CD4-positive, alpha-beta T cell (primary cell): Measurements from ENCODE around the gene TDRD10. TPM values are rescaled to one million over a fixed set of nuclear protein-coding genes. Genes with fewer than 3 reads are reported as not detected.

Source experiments
- ATAC-seq: fragments of 200-7000 bp; cut with Tn5 transposase; one replicate; pipeline ENCODE4 v1.10.0; 2022; ENCODE audit warnings: mild to moderate bottlenecking; ENCODE audit not compliant: poor library complexity
- CTCF ChIA-PET: fragments of 350-600 bp; sonication (Branson Sonifier 250); formaldehyde crosslinking; loops from one replicate; lab custom pipeline; 2021; ENCODE audit warnings: antibody characterized with exemption, inconsistent platforms; lab: Charles Lee
- POLR2A ChIA-PET: fragments of 350-600 bp; sonication (Branson Sonifier 250); formaldehyde crosslinking; loops from one replicate; lab custom pipeline; 2021; ENCODE audit warnings: antibody characterized with exemption, inconsistent platforms; lab: Charles Lee
- DNase-seq, 14 experiments: peaks; one replicate each; pipeline ENCODE4 v3.0.0-alpha.2; 2013 to 2020; ENCODE audit warnings: mixed read lengths in 2 of 14
- H3K27ac ChIP-seq, 2 donors: one replicate each; pipeline versions ENCODE4 v1.5.1 to v1.7.0; 2013; ENCODE audit warnings: low read length in 2 of 2, low read depth in 1 of 2, mild to moderate bottlenecking in 1 of 2
- H3K27me3 ChIP-seq, 2 experiments: 1 replicate in 1 of 2; 2 replicates in 1 of 2; pipeline versions ENCODE4 v1.6.1 to v1.7.0; 2013; ENCODE audit warnings: low read length in 2 of 2, control low read depth in 1 of 2, mild to moderate bottlenecking in 1 of 2, moderate library complexity in 1 of 2; ENCODE audit not compliant: insufficient read depth in 2 of 2, control insufficient read depth in 1 of 2
- H3K36me3 ChIP-seq: one replicate; pipeline ENCODE4 v1.6.1; 2013; ENCODE audit warnings: low read length, control low read depth; ENCODE audit not compliant: insufficient read depth
- H3K4me1 ChIP-seq: one replicate; pipeline ENCODE4 v1.6.1; 2013; ENCODE audit warnings: low read length, control low read depth; ENCODE audit not compliant: insufficient read depth
- H3K4me3 ChIP-seq: one replicate; pipeline ENCODE4 v1.5.1; 2013; ENCODE audit warnings: mild to moderate bottlenecking, low read length, moderate library complexity
- H3K9me3 ChIP-seq, 2 experiments: 1 replicate in 1 of 2; 2 replicates in 1 of 2; pipeline versions ENCODE4 v1.6.1 to v1.7.0; 2013; ENCODE audit warnings: low read length in 2 of 2, mild to moderate bottlenecking in 2 of 2, control low read depth in 1 of 2, moderate library complexity in 1 of 2; ENCODE audit not compliant: control insufficient read depth in 1 of 2, insufficient read depth in 1 of 2
- H3K27ac Mint-ChIP-seq: one replicate; pipeline ENCODE4 v1.8.0; 2020; ENCODE audit warnings: mixed read lengths
- H3K27me3 Mint-ChIP-seq: one replicate; pipeline ENCODE4 v1.8.0; 2021; ENCODE audit warnings: mixed read lengths
- H3K36me3 Mint-ChIP-seq: one replicate; pipeline ENCODE4 v1.8.0; 2021; ENCODE audit warnings: low read depth, mixed read lengths
- H3K4me1 Mint-ChIP-seq: one replicate; pipeline ENCODE4 v1.8.0; 2021; ENCODE audit warnings: low read depth, mixed read lengths
- H3K4me3 Mint-ChIP-seq: one replicate; pipeline ENCODE4 v1.8.0; 2020; ENCODE audit warnings: mild to moderate bottlenecking, mixed read lengths
- H3K9me3 Mint-ChIP-seq: one replicate; pipeline ENCODE4 v1.8.0; 2020; ENCODE audit warnings: mixed read lengths
- CTCF ChIP-seq: fragments of 200-600 bp; IDR thresholded peaks from one replicate; pipeline ENCODE4 v1.8.0; 2022; ENCODE audit warnings: antibody characterized with exemption, mild to moderate bottlenecking
- intact Hi-C, 2 experiments: fragments of 100-400 bp; cut with DNase I in 1 of 2; cut with micrococcal nuclease in 1 of 2; formaldehyde crosslinking; loops; one replicate each; pipeline versions ENCODE4 v1.15.1 to v1.9.0; 2023 to 2025; cut with DNase I, micrococcal nuclease
- total RNA-seq, 174 experiments: library from RNA in 2 of 174; stranded (reverse) in 2 of 174; gene quantifications; one replicate each; pipeline ENCODE4 v1.2.3 and lab custom pipeline; 2021 to 2026

The TDRD10 gene
- total RNA-seq, 2 experiments from 2014 or later = not detected

- Mint-ChIP-seq H3K4me3 (peak overlapping the region; percentile 67), H3K36me3 (peaks cover 57% of the 10 kb centered on the region), H3K27ac (peak overlapping the region; percentile 93), H3K27me3 (no peaks in the 10 kb centered on the region), H3K4me1 (peaks cover 54% of the 10 kb centered on the region), H3K9me3 (no peaks in the 10 kb centered on the region)
- ChIA-PET POLR2A (interaction anchor here (0.6 to 1.3 kb wide), 6 partner anchors 8 to 135 kb away, joined by 3 to 5 read pairs (median 4); partner anchors contain the start of gene IL6R), CTCF (interaction anchor here (1.1 to 2.6 kb wide), 3 partner anchors 18 to 147 kb away, joined by 3 to 9 read pairs (median 3); partner anchors contain the start of gene ADAR)
- Histone ChIP-seq H3K4me1 (peaks cover 67% of the 10 kb centered on the region), H3K27me3 (no peaks in the 10 kb centered on the region), H3K36me3 (peaks cover 38% of the 10 kb centered on the region), H3K4me3 (no peak overlapping the region), H3K9me3 (no peaks in the 10 kb centered on the region), H3K27ac (peak overlapping the region in 1 of 2 donors; percentile 31)
- intact Hi-C loops = loop anchor here in 1 of 2 experiments (5.0 kb wide), 1 partner anchor 38 kb away; no protein-coding TSS in a partner anchor
- TF ChIP-seq CTCF = no peak
- peak in 3 of 14 experiments; percentile 34 to 39 (median 35) for DNase-seq
- no peak for ATAC-seq
These were observed 41.2 kb upstream of the TDRD10 start for GRCh38 chr1:154460695-154461260.

DNA sequence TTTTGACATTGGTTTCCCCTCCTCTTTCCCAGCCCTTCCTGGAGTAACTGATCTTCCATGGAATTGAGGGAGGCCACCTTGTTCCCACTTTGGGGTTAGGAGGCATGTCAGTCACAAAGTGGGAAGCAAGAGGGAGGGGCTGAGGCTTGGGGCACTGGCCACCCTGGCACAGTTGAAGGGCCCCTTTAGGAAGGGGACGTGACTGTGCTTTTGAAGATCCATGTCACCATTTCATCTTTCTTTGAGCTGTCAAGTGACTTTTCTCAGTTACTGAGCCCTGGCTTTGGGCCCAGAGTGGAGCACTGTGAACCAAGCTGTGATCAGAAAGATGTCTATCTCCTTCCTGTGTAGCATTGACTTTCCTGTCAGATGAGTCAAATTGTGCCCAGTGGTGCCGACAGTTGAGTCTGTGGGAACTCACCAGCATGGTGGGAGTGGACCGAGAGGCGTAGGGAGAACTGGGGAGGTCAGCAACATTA is 38.5 kb upstream of the TDRD10 start:
- H3K4me3 Mint-ChIP-seq = peak overlapping the region; percentile 87
- peaks cover 82% of the 10 kb centered on the region for H3K4me1 Mint-ChIP-seq
- no peaks in the 10 kb centered on the region for H3K27me3 Mint-ChIP-seq
- intact Hi-C loops = loop anchor here in 1 of 2 experiments (2.0 to 5.0 kb wide), 2 partner anchors 41 to 59 kb away; partner anchors contain the start of gene IL6R
- ATAC-seq (peak; percentile 71), DNase-seq (peak; percentile 47 to 87 (median 70))
- H3K4me1 ChIP-seq = peaks cover 95% of the 10 kb centered on the region
- H3K4me3 ChIP-seq = no peak overlapping the region
- H3K9me3 ChIP-seq = no peaks in the 10 kb centered on the region
- H3K36me3 ChIP-seq = peaks cover 20% of the 10 kb centered on the region
- CTCF ChIA-PET = interaction anchor here (1.2 to 3.4 kb wide), 4 partner anchors 16 to 621 kb away, joined by 4 to 21 read pairs (median 6); no protein-coding TSS in a partner anchor
- no peaks in the 10 kb centered on the region for H3K27me3 ChIP-seq
- no peak for TF ChIP-seq CTCF
- no peaks in the 10 kb centered on the region for H3K9me3 Mint-ChIP-seq
- POLR2A ChIA-PET = interaction anchor here (0.9 to 4.0 kb wide), 10 partner anchors 16 to 135 kb away, joined by 3 to 66 read pairs (median 8); partner anchors contain the start of gene IL6R
- peaks cover 32% of the 10 kb centered on the region for H3K36me3 Mint-ChIP-seq
- peak overlapping the region; percentile 93 for H3K27ac Mint-ChIP-seq
- peak overlapping the region; percentile 40 to 59 for H3K27ac ChIP-seq

DNA sequence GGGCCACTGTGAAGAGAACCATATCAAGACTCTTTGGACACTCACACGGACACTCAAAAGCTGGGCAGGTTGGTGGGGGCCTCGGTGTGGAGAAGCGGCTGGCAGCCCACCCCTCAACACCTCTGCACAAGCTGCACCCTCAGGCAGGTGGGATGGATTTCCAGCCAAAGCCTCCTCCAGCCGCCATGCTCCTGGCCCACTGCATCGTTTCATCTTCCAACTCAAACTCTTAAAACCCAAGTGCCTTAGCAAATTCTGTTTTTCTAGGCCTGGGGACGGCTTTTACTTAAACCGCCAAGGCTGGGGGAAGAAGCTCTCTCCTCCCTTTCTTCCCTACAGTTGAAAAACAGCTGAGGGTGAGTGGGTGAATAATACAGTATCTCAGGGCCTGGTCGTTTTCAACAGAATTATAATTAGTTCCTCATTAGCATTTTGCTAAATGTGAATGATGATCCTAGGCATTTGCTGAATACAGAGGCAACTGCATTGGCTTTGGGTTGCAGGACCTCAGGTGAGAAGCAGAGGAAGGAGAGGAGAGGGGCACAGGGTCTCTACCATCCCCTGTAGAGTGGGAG is 36.3 kb upstream of the TDRD10 start:
- POLR2A ChIA-PET = interaction anchor here (1.1 to 4.0 kb wide), 14 partner anchors 14 to 245 kb away, joined by 3 to 66 read pairs (median 8); partner anchors contain the start of gene UBAP2L
- H3K9me3 ChIP-seq = no peaks in the 10 kb centered on the region
- peaks cover 89% of the 10 kb centered on the region for H3K4me1 ChIP-seq
- no peak overlapping the region for H3K4me3 ChIP-seq
- intact Hi-C loops = loop anchor here in 1 of 2 experiments (5.0 kb wide), 1 partner anchor 123 kb away; no protein-coding TSS in a partner anchor
- H3K27ac Mint-ChIP-seq = peak overlapping the region; percentile 93
- no peaks in the 10 kb centered on the region for H3K27me3 ChIP-seq
- H3K36me3 ChIP-seq = peaks cover 21% of the 10 kb centered on the region
- no peaks in the 10 kb centered on the region for H3K9me3 Mint-ChIP-seq
- TF ChIP-seq CTCF = no peak
- no peak for ATAC-seq
- peaks cover 83% of the 10 kb centered on the region for H3K4me1 Mint-ChIP-seq
- CTCF ChIA-PET = interaction anchor here (1.4 to 3.4 kb wide), 2 partner anchors 14 to 62 kb away, joined by 4 to 21 read pairs; no protein-coding TSS in a partner anchor
- H3K4me3 Mint-ChIP-seq = peak overlapping the region; percentile 49
- no peaks in the 10 kb centered on the region for H3K27me3 Mint-ChIP-seq
- no peak for DNase-seq
- H3K27ac ChIP-seq = peak overlapping the region; percentile 49 to 61
- H3K36me3 Mint-ChIP-seq = peaks cover 21% of the 10 kb centered on the region
